Ishikawa (cell line): Measurements from ENCODE around the gene TMEM80.

Experiments
- CEBPB ChIP-seq: IDR thresholded peaks from 2 replicates; pipeline ENCODE4 v1.6.1; 2012
- CREB1 ChIP-seq: IDR thresholded peaks from 2 replicates; pipeline ENCODE4 v1.6.1; 2012; ENCODE audit warnings: low read depth
- EGR1 ChIP-seq: IDR thresholded peaks from 2 replicates; pipeline ENCODE4 v1.6.1; 2012
- EP300 ChIP-seq: IDR thresholded peaks from 2 replicates; pipeline ENCODE4 v1.6.1; 2012; ENCODE audit warnings: borderline replicate concordance
- FOXM1 ChIP-seq: IDR thresholded peaks from 2 replicates; pipeline ENCODE4 v1.6.1; 2012; ENCODE audit warnings: low read depth, borderline replicate concordance
- MAX ChIP-seq: IDR thresholded peaks from 2 replicates; pipeline ENCODE4 v1.6.1; 2012
- NFIC ChIP-seq: IDR thresholded peaks from 2 replicates; pipeline ENCODE4 v1.6.1; 2012
- RAD21 ChIP-seq: IDR thresholded peaks from 2 replicates; pipeline ENCODE4 v1.6.1; 2012; ENCODE audit warnings: low read depth
- REST ChIP-seq: IDR thresholded peaks from 2 replicates; pipeline ENCODE4 v1.6.1; 2012; ENCODE audit warnings: low read depth, mild to moderate bottlenecking
- TAF1 ChIP-seq: IDR thresholded peaks from 2 replicates; pipeline ENCODE4 v1.6.1; 2012; ENCODE audit warnings: low read depth, mild to moderate bottlenecking
- TCF12 ChIP-seq: IDR thresholded peaks from 2 replicates; pipeline ENCODE4 v1.6.1; 2012; ENCODE audit warnings: low read depth
- TEAD4 ChIP-seq: IDR thresholded peaks from 2 replicates; pipeline ENCODE4 v1.6.1; 2012
- YY1 ChIP-seq: IDR thresholded peaks from 2 replicates; pipeline ENCODE4 v1.6.1; 2012; ENCODE audit warnings: low read depth
- ZBTB7A ChIP-seq: IDR thresholded peaks from 2 replicates; pipeline ENCODE4 v1.6.1; 2012; ENCODE audit warnings: low read depth
- TF ChIP-seq, protein P1 (sequence below): IDR thresholded peaks from 2 replicates; pipeline ENCODE4 v1.6.1; 2012

Gene TMEM80

GRCh38 chr11:695538-696248 lies at the start of gene TMEM80:
Gene TMEM80, plus strand, starts transcription at chr11:695816. Its CDS starts 12 bp downstream, at chr11:695828.
- TF ChIP-seq REST, result 0 out of 2 replicates have a peak, but pooled peaks have one; percentile 14
- no peak for TF ChIP-seq NFIC
- TF ChIP-seq CREB1, result no peak
- TF ChIP-seq TEAD4, result no peak; the same call in 1 of the 2 replicates
- TF ChIP-seq TAF1, result peak; percentile 95
- TF ChIP-seq, protein P1, sequence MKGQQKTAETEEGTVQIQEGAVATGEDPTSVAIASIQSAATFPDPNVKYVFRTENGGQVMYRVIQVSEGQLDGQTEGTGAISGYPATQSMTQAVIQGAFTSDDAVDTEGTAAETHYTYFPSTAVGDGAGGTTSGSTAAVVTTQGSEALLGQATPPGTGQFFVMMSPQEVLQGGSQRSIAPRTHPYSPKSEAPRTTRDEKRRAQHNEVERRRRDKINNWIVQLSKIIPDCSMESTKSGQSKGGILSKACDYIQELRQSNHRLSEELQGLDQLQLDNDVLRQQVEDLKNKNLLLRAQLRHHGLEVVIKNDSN, result 0 out of 2 replicates have a peak, but pooled peaks have one; percentile 19
- no peak; the same call in 1 of the 2 replicates for TF ChIP-seq EGR1
- peak; percentile 94 for TF ChIP-seq YY1
- TF ChIP-seq CEBPB, result no peak
- TF ChIP-seq TCF12, result no peak; the same call in 1 of the 2 replicates
- no peak for TF ChIP-seq RAD21
- TF ChIP-seq ZBTB7A, result peak; percentile 65; the same call in 1 of the 2 replicates
- TF ChIP-seq MAX, result peak; percentile 73
- no peak for TF ChIP-seq FOXM1
- TF ChIP-seq EP300, result no peak

- no peak for TF ChIP-seq FOXM1
- no peak for TF ChIP-seq CEBPB
- TF ChIP-seq NFIC, result no peak
- TF ChIP-seq RAD21, result no peak
- no peak for TF ChIP-seq EGR1
- no peak for TF ChIP-seq ZBTB7A
- no peak for TF ChIP-seq TCF12
- TF ChIP-seq MAX, result no peak
- no peak for TF ChIP-seq TEAD4
- TF ChIP-seq REST, result no peak
- TF ChIP-seq, protein P1, result no peak
- TF ChIP-seq TAF1, result no peak
- no peak for TF ChIP-seq YY1
Observed at GRCh38 chr11:646214-646613, 49.4 kb upstream of the TMEM80 start.

- TF ChIP-seq EGR1 (no peak), YY1 (no peak), NFIC (no peak), ZBTB7A (no peak), TAF1 (no peak), CREB1 (no peak), REST (no peak), RAD21 (no peak), CEBPB (no peak), EP300 (no peak), TEAD4 (no peak), FOXM1 (no peak), MAX (no peak), TCF12 (no peak)
- TF ChIP-seq, protein P1, result no peak
Observed at GRCh38 chr11:650482-650881, 45.1 kb upstream of the TMEM80 start.
